MCF 10A (cell line): ENCODE results near the gene HECW1. TPM values are rescaled to one million over a fixed set of nuclear protein-coding genes. Genes with fewer than 3 reads are reported as not detected.

Source experiments
- BruUV-seq: library from RNA; stranded (reverse); fragments of 400-500 nt; replicated peaks from 2 replicates; lab custom pipeline; 2021; lab: Mats Ljungman, UMichigan
- CTCF ChIA-PET: fragments of 300-600 bp; sonication (Branson Sonifier 250); formaldehyde crosslinking; extraction: SDS; loops from one replicate; lab custom pipeline; 2021; ENCODE audit warnings: antibody characterized with exemption, inconsistent platforms; lab: Yijun Ruan, JAX
- POLR2A ChIA-PET: fragments of 300-600, 350-650 bp; sonication (Branson Sonifier 250); formaldehyde crosslinking; extraction: SDS; loops from one replicate; lab custom pipeline; 2020; ENCODE audit warnings: antibody characterized with exemption, inconsistent platforms; lab: Yijun Ruan, JAX
- DNase-seq: peaks from one replicate; pipeline ENCODE4 v3.0.0-alpha.2; 2018; ENCODE audit not compliant: unreplicated experiment
- H3K27ac Mint-ChIP-seq: one replicate; pipeline ENCODE4 v1.8.0; 2022; ENCODE audit warnings: mild to moderate bottlenecking, low read depth, mixed read lengths; ENCODE audit not compliant: unreplicated experiment
- H3K27me3 Mint-ChIP-seq: one replicate; pipeline ENCODE4 v1.8.0; 2022; ENCODE audit warnings: mixed read lengths; ENCODE audit not compliant: insufficient read depth, unreplicated experiment
- H3K36me3 Mint-ChIP-seq: one replicate; pipeline ENCODE4 v1.8.0; 2022; ENCODE audit warnings: mild to moderate bottlenecking, moderate library complexity, mixed read lengths; ENCODE audit not compliant: insufficient read depth, unreplicated experiment
- H3K4me1 Mint-ChIP-seq: one replicate; pipeline ENCODE4 v1.8.0; 2022; ENCODE audit warnings: mixed read lengths; ENCODE audit not compliant: insufficient read depth, unreplicated experiment
- H3K4me3 Mint-ChIP-seq: one replicate; pipeline ENCODE4 v1.8.0; 2022; ENCODE audit warnings: mild to moderate bottlenecking, moderate library complexity, mixed read lengths; ENCODE audit not compliant: unreplicated experiment
- H3K9me3 Mint-ChIP-seq: one replicate; pipeline ENCODE4 v1.8.0; 2022; ENCODE audit warnings: mixed read lengths; ENCODE audit not compliant: unreplicated experiment
- intact Hi-C: fragments of 100-400 bp; cut with micrococcal nuclease; formaldehyde crosslinking; loops from 2 replicates; pipeline ENCODE4 v1.14.1; 2022
- total RNA-seq: library from RNA; stranded (reverse); gene quantifications from 2 replicates; pipeline ENCODE4 v1.2.3, GENCODE V29; 2022
- TF ChIP-seq, protein P1 (sequence below): fragments of 200-600 bp; IDR thresholded peaks from one replicate; pipeline ENCODE4 v1.8.0; 2022; ENCODE audit warnings: antibody characterized with exemption, mild to moderate bottlenecking; ENCODE audit not compliant: unreplicated experiment

The HECW1 gene
- total RNA-seq, 1 experiment from 2014 or later: not detected

DNA sequence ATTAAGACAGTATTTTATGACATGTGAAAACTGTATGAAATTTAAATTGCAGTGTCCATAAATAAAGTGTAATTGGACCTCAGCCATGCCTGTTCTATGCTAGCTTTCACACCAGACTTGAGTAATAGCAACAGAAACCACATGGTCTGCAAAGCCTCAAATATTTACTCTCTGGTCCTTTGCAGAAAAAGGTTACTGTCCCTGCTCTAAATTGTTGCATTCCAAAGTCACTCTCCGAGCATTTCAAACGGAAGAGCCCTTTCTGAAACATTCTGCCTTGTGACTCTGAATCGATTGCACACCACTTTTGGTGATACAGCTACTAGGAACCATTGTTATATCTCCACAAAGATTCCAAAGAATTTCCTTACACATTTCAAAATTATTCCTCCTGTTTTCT, 389.4 kb downstream of the HECW1 start:
- POLR2A ChIA-PET: interaction anchor here (0.7 to 2.0 kb wide), 8 partner anchors 9 to 188 kb away, joined by 3 to 9 read pairs (median 4); no protein-coding TSS in a partner anchor
- TF ChIP-seq, protein P1, sequence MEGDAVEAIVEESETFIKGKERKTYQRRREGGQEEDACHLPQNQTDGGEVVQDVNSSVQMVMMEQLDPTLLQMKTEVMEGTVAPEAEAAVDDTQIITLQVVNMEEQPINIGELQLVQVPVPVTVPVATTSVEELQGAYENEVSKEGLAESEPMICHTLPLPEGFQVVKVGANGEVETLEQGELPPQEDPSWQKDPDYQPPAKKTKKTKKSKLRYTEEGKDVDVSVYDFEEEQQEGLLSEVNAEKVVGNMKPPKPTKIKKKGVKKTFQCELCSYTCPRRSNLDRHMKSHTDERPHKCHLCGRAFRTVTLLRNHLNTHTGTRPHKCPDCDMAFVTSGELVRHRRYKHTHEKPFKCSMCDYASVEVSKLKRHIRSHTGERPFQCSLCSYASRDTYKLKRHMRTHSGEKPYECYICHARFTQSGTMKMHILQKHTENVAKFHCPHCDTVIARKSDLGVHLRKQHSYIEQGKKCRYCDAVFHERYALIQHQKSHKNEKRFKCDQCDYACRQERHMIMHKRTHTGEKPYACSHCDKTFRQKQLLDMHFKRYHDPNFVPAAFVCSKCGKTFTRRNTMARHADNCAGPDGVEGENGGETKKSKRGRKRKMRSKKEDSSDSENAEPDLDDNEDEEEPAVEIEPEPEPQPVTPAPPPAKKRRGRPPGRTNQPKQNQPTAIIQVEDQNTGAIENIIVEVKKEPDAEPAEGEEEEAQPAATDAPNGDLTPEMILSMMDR: no peak
- BruUV-seq: no TSS peak
- peak; percentile 31 for DNase-seq
- intact Hi-C loops: no loop called here
- CTCF ChIA-PET: no interaction called here
- H3K36me3 Mint-ChIP-seq: peaks cover 6% of the 10 kb centered on the region
- no peak overlapping the region for H3K27ac Mint-ChIP-seq
- H3K4me3 Mint-ChIP-seq: no peak overlapping the region
- H3K4me1 Mint-ChIP-seq: peaks cover 7% of the 10 kb centered on the region
- no peaks in the 10 kb centered on the region for H3K9me3 Mint-ChIP-seq
- peaks cover 15% of the 10 kb centered on the region for H3K27me3 Mint-ChIP-seq

DNA sequence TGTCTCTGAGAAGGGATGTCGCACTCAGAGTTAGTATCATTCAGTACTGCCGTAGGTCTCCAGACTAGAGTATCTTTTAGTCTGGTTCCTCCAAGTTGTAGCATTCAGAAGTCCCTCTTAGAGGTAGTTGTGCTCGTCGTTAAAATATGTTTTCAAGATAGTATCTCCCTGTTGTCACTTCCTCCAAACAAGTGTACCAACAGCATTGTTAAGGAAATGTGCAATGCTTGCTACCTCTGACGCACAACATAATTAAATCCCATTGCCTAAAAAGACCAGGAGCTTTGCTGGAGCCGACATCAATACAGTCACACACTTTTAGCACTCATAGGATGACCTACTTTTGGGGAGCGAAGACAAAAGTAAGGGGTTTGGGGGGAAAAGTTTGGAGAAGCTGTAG, 390.5 kb downstream of the HECW1 start:
- no peaks in the 10 kb centered on the region for H3K36me3 Mint-ChIP-seq
- BruUV-seq: no TSS peak
- DNase-seq: no peak
- TF ChIP-seq, protein P1: no peak
- H3K9me3 Mint-ChIP-seq: no peaks in the 10 kb centered on the region
- H3K4me1 Mint-ChIP-seq: peaks cover 7% of the 10 kb centered on the region
- peaks cover 4% of the 10 kb centered on the region for H3K27me3 Mint-ChIP-seq
- intact Hi-C loops: no loop called here
- H3K27ac Mint-ChIP-seq: no peak overlapping the region
- ChIA-PET POLR2A (interaction anchor here (0.7 to 2.0 kb wide), 5 partner anchors 8 to 33 kb away, joined by 3 to 9 read pairs (median 4); no protein-coding TSS in a partner anchor), CTCF (no interaction called here)
- H3K4me3 Mint-ChIP-seq: no peak overlapping the region

DNA sequence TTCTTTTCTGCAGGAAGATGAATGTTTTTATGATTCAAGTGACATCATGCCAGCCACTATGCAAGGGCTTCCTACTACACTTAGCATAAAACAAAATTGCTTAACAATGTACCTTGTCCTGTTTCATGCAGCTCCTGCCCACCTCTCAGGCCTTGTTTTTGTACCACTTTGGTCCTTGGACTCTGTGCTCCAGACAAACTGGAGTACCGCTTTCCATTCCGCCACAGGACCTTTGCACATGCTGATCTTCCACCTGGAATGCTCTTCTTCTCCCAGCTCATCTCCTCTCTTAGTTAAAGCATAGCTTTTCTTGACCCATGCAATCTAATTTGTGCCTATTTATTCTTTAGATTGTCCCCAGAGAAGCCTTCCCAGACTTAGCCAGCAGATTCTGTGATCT, 393.0 kb downstream of the HECW1 start:
- H3K4me1 Mint-ChIP-seq: peaks cover 7% of the 10 kb centered on the region
- H3K27ac Mint-ChIP-seq: no peak overlapping the region
- H3K36me3 Mint-ChIP-seq: no peaks in the 10 kb centered on the region
- TF ChIP-seq, protein P1: no peak
- H3K27me3 Mint-ChIP-seq: no peaks in the 10 kb centered on the region
- DNase-seq: no peak
- H3K9me3 Mint-ChIP-seq: no peaks in the 10 kb centered on the region
- BruUV-seq: no TSS peak
- H3K4me3 Mint-ChIP-seq: no peak overlapping the region
- intact Hi-C loops: no loop called here
- CTCF ChIA-PET: interaction anchor here (0.6 to 1.1 kb wide), 2 partner anchors 244 to 337 kb away, joined by 4 to 6 read pairs; no protein-coding TSS in a partner anchor
- POLR2A ChIA-PET: no interaction called here

DNA sequence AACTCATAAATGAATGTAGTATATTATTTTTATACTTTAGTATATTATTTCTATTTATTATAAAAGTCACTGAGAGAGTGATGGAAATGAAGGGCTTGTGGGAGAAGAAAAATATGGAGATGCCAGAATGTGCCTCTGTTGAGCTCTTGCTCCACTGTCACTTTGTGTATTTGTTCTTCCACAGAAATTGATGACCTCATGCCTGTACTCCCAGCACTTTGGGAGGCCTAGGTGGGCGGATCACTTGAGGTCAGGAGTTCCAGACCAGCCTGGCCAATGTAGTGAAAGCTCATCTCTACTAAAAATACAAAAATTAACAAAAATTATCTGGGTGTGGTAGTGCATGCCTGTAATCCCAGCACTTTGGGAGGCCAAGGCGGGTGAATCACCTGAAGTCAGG, 394.0 kb downstream of the HECW1 start:
- Mint-ChIP-seq H3K27ac (no peak overlapping the region), H3K4me3 (no peak overlapping the region), H3K4me1 (peaks cover 5% of the 10 kb centered on the region), H3K9me3 (no peaks in the 10 kb centered on the region), H3K27me3 (no peaks in the 10 kb centered on the region), H3K36me3 (no peaks in the 10 kb centered on the region)
- no peak for DNase-seq
- ChIA-PET POLR2A (interaction anchor here (0.6 to 1.2 kb wide), 2 partner anchors 8 to 12 kb away, joined by 3 read pairs; no protein-coding TSS in a partner anchor), CTCF (interaction anchor here (0.6 to 1.3 kb wide), 4 partner anchors 67 to 336 kb away, joined by 3 to 6 read pairs (median 3); no protein-coding TSS in a partner anchor)
- no TSS peak for BruUV-seq
- TF ChIP-seq, protein P1: no peak
- intact Hi-C loops: no loop called here
